HUES64 (cell line): ENCODE data around the gene GLCE.
A peak's percentile ranks its signal among the peaks of the same experiment; 100 is the strongest.
"Not testable (repeated sequence)": the region's sequence is repeated elsewhere in the genome, so short reads cannot be mapped to it uniquely, and the experiment has no call there.

Source experiments
- H3K27ac ChIP-seq: 2 replicates; pipeline ENCODE4 v1.7.0; 2013; ENCODE audit warnings: low read depth, low read length, inconsistent platforms
- H3K27me3 ChIP-seq: 2 replicates; pipeline ENCODE4 v1.6.1; 2013; ENCODE audit warnings: mild to moderate bottlenecking, low read length; ENCODE audit not compliant: insufficient read depth
- H3K36me3 ChIP-seq: 2 replicates; pipeline ENCODE4 v1.6.1; 2013; ENCODE audit warnings: mild to moderate bottlenecking, low read length; ENCODE audit not compliant: insufficient read depth
- H3K4me1 ChIP-seq: 2 replicates; pipeline ENCODE4 v1.6.1; 2013; ENCODE audit warnings: mild to moderate bottlenecking, low read length, moderate library complexity; ENCODE audit not compliant: insufficient read depth
- H3K4me3 ChIP-seq: 2 replicates; pipeline ENCODE4 v1.5.1; 2013; ENCODE audit warnings: mild to moderate bottlenecking, low read length, moderate library complexity
- H3K9ac ChIP-seq: 2 replicates; pipeline ENCODE4 v1.6.1; 2013; ENCODE audit warnings: mild to moderate bottlenecking, low read depth, low read length
- H3K9me3 ChIP-seq: 2 replicates; pipeline ENCODE4 v1.6.1; 2013; ENCODE audit warnings: low read depth, low read length; ENCODE audit not compliant: insufficient read depth
- WGBS: fragments of 150-250, 120-280 bp; methylation state at CpG from one replicate; pipeline ENCODE4 v1.1.7; 2013; ENCODE audit warnings: missing lambda C conversion rate; 5-methylcytosine and 5-hydroxymethylcytosine counted together

GLCE gene

GRCh38 chr15:69302087-69302486 is 141.7 kb downstream of the GLCE start:
- peaks cover 16% of the 10 kb centered on the region for H3K4me1 ChIP-seq
- not testable (repeated sequence) for H3K36me3 ChIP-seq, H3K27ac ChIP-seq, H3K9ac ChIP-seq, H3K4me3 ChIP-seq, H3K9me3 ChIP-seq
- 92% methylated on average over 6 of the region's 6 CpGs for WGBS
- H3K27me3 ChIP-seq, result peaks cover 40% of the 10 kb centered on the region

GRCh38 chr15:69302929-69303328 is 142.5 kb downstream of the GLCE start:
- Histone ChIP-seq H3K9me3 (no peaks in the 10 kb centered on the region), H3K27me3 (peaks cover 31% of the 10 kb centered on the region), H3K4me1 (peaks cover 16% of the 10 kb centered on the region), H3K9ac (no peak overlapping the region), H3K36me3 (no peaks in the 10 kb centered on the region), H3K4me3 (no peak overlapping the region), H3K27ac (no peak overlapping the region)
- 76% methylated on average over 3 of the region's 3 CpGs for WGBS

GRCh38 chr15:69303337-69304181 is 143.1 kb downstream of the GLCE start:
- Histone ChIP-seq H3K4me1 (peaks cover 13% of the 10 kb centered on the region), H3K9ac (no peak overlapping the region), H3K4me3 (no peak overlapping the region), H3K36me3 (no peaks in the 10 kb centered on the region), H3K27me3 (peaks cover 25% of the 10 kb centered on the region), H3K27ac (no peak overlapping the region), H3K9me3 (no peaks in the 10 kb centered on the region)
- WGBS, result 78% methylated on average over 6 of the region's 6 CpGs

- no peaks in the 10 kb centered on the region for H3K36me3 ChIP-seq
- no peak overlapping the region for H3K27ac ChIP-seq
- H3K4me1 ChIP-seq, result peaks cover 13% of the 10 kb centered on the region; the same call in 1 of the 2 replicates
- H3K9me3 ChIP-seq, result no peaks in the 10 kb centered on the region
- peaks cover 19% of the 10 kb centered on the region for H3K27me3 ChIP-seq
- no peak overlapping the region for H3K9ac ChIP-seq
- 81% methylated on average over 5 of the region's 5 CpGs for WGBS
- H3K4me3 ChIP-seq, result no peak overlapping the region
These were observed 143.7 kb downstream of the GLCE start for GRCh38 chr15:69304182-69304545.

GRCh38 chr15:69305204-69305931 is 144.9 kb downstream of the GLCE start:
- Histone ChIP-seq H3K9ac (no peak overlapping the region), H3K4me3 (no peak overlapping the region), H3K27ac (0 out of 2 replicates have a peak overlapping the region, but pooled peaks have one; percentile 6), H3K4me1 (peaks cover 6% of the 10 kb centered on the region; the same call in 1 of the 2 replicates), H3K27me3 (peaks cover 7% of the 10 kb centered on the region), H3K36me3 (no peaks in the 10 kb centered on the region), H3K9me3 (no peaks in the 10 kb centered on the region)
- 74% methylated on average over 18 of the region's 20 CpGs for whole genome bisulfite sequencing

- Histone ChIP-seq H3K27ac (0 out of 2 replicates have a peak overlapping the region, but pooled peaks have one; percentile 6), H3K9ac (no peak overlapping the region), H3K9me3 (no peaks in the 10 kb centered on the region), H3K36me3 (no peaks in the 10 kb centered on the region), H3K27me3 (peaks cover 5% of the 10 kb centered on the region; the same call in 1 of the 2 replicates), H3K4me1 (peaks cover 6% of the 10 kb centered on the region; the same call in 1 of the 2 replicates), H3K4me3 (no peak overlapping the region)
- 94% methylated on average over 7 of the region's 9 CpGs for WGBS
These were observed 145.6 kb downstream of the GLCE start for GRCh38 chr15:69305933-69306568.

DNA sequence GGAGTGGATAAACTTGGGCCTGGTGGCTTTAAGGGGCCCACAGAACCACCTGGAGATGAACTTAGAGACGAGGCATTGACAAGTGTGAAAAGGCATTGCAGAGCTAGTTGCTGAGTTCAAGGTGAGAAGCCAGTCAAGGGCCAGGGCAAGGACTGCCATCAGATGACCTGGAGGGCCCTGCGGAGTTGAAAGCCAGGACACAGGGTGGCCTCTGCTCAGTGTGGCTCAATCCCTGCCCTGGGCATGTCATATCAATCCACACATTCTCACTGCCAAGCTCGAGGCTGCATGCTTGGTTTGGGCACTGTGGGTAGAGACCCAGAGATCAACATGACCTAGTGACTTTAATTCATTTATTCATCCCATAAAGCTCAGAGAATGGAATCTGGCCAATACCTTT is 147.5 kb downstream of the GLCE start:
- WGBS, result 92% methylated on average over 3 of the region's 3 CpGs
- no peak overlapping the region for H3K27ac ChIP-seq
- H3K9ac ChIP-seq, result no peak overlapping the region
- H3K4me1 ChIP-seq, result peaks cover 11% of the 10 kb centered on the region; the same call in 1 of the 2 replicates
- H3K36me3 ChIP-seq, result no peaks in the 10 kb centered on the region
- H3K4me3 ChIP-seq, result no peak overlapping the region
- H3K9me3 ChIP-seq, result no peaks in the 10 kb centered on the region
- H3K27me3 ChIP-seq, result no peaks in the 10 kb centered on the region

- no peak overlapping the region for H3K27ac ChIP-seq
- H3K9ac ChIP-seq, result no peak overlapping the region
- H3K27me3 ChIP-seq, result no peaks in the 10 kb centered on the region
- no peaks in the 10 kb centered on the region for H3K9me3 ChIP-seq
- no peak overlapping the region for H3K4me3 ChIP-seq
- WGBS, result 92% methylated on average over 5 of the region's 5 CpGs
- H3K36me3 ChIP-seq, result no peaks in the 10 kb centered on the region
- H3K4me1 ChIP-seq, result peaks cover 11% of the 10 kb centered on the region; the same call in 1 of the 2 replicates
These were observed 148.5 kb downstream of the GLCE start for GRCh38 chr15:69308949-69309348.

DNA sequence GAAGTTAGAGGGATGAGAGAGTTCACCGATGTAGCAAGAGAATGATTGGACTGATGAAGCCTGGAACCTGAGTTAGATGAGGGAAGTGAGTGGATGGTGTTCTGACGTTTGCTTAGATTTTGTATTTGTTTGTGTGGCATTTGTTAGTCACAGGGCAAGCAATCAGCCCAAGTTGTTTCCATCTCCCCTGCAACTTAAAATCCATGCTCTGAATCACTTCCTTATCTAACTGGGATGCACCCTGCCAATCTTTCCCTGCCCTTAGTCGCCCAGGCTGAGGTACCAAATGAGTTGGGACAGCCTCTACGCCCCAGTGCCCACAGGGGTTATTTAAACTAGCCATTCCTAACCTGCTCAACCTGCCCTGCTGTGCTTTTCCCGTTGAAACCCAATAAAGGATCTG is 150.9 kb downstream of the GLCE start:
- H3K9me3 ChIP-seq, result no peaks in the 10 kb centered on the region
- no peak overlapping the region for H3K4me3 ChIP-seq
- H3K27me3 ChIP-seq, result no peaks in the 10 kb centered on the region
- peaks cover 6% of the 10 kb centered on the region; the same call in 1 of the 2 replicates for H3K4me1 ChIP-seq
- 81% methylated on average over 5 of the region's 5 CpGs for WGBS
- H3K27ac ChIP-seq, result no peak overlapping the region
- no peaks in the 10 kb centered on the region for H3K36me3 ChIP-seq
- H3K9ac ChIP-seq, result no peak overlapping the region

DNA sequence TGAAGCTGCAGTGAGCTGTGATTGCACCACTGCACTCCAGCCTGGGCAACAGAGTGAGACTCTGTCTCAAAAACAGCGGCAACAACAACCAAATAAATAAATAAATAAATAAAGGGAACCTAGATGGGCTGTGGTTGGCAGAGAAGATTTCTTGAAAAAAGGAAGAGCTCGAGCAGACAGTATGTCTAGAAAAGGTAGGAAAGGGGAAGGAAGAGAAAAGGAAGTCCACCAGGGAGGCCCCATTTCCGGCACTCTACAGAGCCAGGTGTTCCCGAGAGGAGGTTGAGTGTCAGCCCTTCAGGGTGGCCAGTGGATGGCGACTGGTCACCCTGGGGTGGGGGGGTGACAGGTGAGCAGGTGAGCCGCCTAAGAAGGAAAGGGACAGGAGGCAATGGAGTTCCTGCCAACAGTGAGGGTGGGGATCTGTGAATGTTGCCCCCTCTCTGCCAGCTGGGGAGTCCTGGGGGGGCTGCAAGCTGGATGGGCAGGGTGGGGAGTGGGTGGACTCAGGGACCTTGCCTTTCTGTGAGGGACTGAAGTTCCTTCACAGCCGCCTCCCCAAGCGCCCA is 153.1 kb downstream of the GLCE start:
- Histone ChIP-seq H3K27ac (no peak overlapping the region), H3K4me3 (no peak overlapping the region), H3K4me1 (peaks cover 6% of the 10 kb centered on the region; the same call in 1 of the 2 replicates), H3K36me3 (no peaks in the 10 kb centered on the region), H3K9ac (no peak overlapping the region), H3K27me3 (no peaks in the 10 kb centered on the region), H3K9me3 (no peaks in the 10 kb centered on the region)
- 88% methylated on average over 7 of the region's 8 CpGs for WGBS
